ENCODE measurements around the gene ANO9. TPM values are rescaled to one million over a fixed set of nuclear protein-coding genes. Genes with fewer than 3 reads are reported as not detected.
"Not testable (repeated sequence)": the region's sequence is repeated elsewhere in the genome, so short reads cannot be mapped to it uniquely, and the experiment has no call there.

The ANO9 gene
- total and polyA plus RNA-seq, 5 donors = 0.14 to 0.46 (median 0.20) TPM

- intact Hi-C loops (cut with DNase I); H3K4me3 ChIP-seq (ENCODE audit: low read length); H3K27ac ChIP-seq (ENCODE audit: low read length); ATAC-seq; H3K9me3 ChIP-seq (ENCODE audit: control insufficient read depth, low read length); H3K27me3 ChIP-seq (ENCODE audit: control insufficient read depth, insufficient read depth); H3K4me1 ChIP-seq (ENCODE audit: control insufficient read depth, insufficient read depth, low read length): not testable (repeated sequence)
- WGBS = 76% methylated on average over 17 of the region's 17 CpGs
- DNase-seq = peak in 1 of 3 donors; percentile 29
Measured at GRCh38 chr11:389369-389768, 52.4 kb downstream of the ANO9 start.

DNA sequence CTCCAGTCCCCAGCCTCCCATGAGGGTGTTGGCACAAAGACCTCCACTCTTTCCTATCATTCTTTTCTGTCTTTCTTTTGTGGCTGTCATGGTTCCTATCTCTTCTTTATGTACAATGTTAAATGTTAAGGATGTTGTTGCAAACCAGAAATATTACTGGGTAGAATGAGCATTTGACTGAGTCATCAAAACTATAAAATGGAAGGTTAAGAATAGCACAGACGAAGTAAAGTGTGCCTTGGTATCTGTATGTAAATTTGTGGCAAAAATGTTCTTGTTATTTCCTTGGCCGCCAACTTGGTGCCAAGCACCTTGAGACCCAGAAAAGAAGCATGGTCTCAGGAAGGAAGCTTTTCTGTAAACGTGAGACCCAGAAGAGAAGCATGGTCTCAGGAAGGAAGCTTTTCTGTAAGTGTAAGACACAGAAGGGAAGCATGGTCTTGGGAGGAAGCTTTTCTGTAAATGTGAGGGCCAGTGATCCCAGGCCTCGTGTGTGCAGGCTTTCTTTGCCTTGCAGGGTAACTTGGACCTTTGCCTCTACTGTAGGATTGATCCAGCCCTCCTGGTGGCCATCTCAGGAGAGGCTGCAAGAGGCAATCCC is 54.5 kb downstream of the ANO9 start:
- intact Hi-C loops (cut with DNase I) = no loop called here
- no peak overlapping the region for H3K27ac ChIP-seq (ENCODE audit: low read length)
- H3K9me3 ChIP-seq (ENCODE audit: control insufficient read depth, low read length) = no peaks in the 10 kb centered on the region
- ATAC-seq = no peak
- 56% methylated on average over 4 of the region's 4 CpGs for WGBS
- DNase-seq = no peak
- H3K4me3 ChIP-seq (ENCODE audit: low read length) = no peak overlapping the region
- no peaks in the 10 kb centered on the region for H3K27me3 ChIP-seq (ENCODE audit: control insufficient read depth, insufficient read depth)
- no peaks in the 10 kb centered on the region for H3K4me1 ChIP-seq (ENCODE audit: control insufficient read depth, insufficient read depth, low read length)

GRCh38 chr11:386483-386882 is 55.3 kb downstream of the ANO9 start:
- Histone ChIP-seq H3K9me3 (ENCODE audit: control insufficient read depth, low read length) (no peaks in the 10 kb centered on the region), H3K4me1 (ENCODE audit: control insufficient read depth, insufficient read depth, low read length) (no peaks in the 10 kb centered on the region), H3K27me3 (ENCODE audit: control insufficient read depth, insufficient read depth) (no peaks in the 10 kb centered on the region), H3K27ac (ENCODE audit: low read length) (no peak overlapping the region), H3K4me3 (ENCODE audit: low read length) (no peak overlapping the region)
- DNase-seq (peak in 1 of 3 donors; percentile 26), ATAC-seq (no peak)
- intact Hi-C loops (cut with DNase I) = no loop called here
- 89% methylated on average over 6 of the region's 6 CpGs for WGBS

GRCh38 chr11:385594-386351 is 56.0 kb downstream of the ANO9 start:
- no peaks in the 10 kb centered on the region for H3K9me3 ChIP-seq (ENCODE audit: control insufficient read depth, low read length)
- H3K4me1 ChIP-seq (ENCODE audit: control insufficient read depth, insufficient read depth, low read length) = no peaks in the 10 kb centered on the region
- no peaks in the 10 kb centered on the region for H3K27me3 ChIP-seq (ENCODE audit: control insufficient read depth, insufficient read depth)
- no peak overlapping the region for H3K27ac ChIP-seq (ENCODE audit: low read length)
- DNase-seq (peak in 1 of 3 donors; percentile 8), ATAC-seq (no peak)
- intact Hi-C loops (cut with DNase I) = no loop called here
- no peak overlapping the region for H3K4me3 ChIP-seq (ENCODE audit: low read length)
- WGBS = 93% methylated on average over 18 of the region's 19 CpGs

- H3K27me3 ChIP-seq (ENCODE audit: control insufficient read depth, insufficient read depth) = no peaks in the 10 kb centered on the region
- no peaks in the 10 kb centered on the region for H3K9me3 ChIP-seq (ENCODE audit: control insufficient read depth, low read length)
- intact Hi-C loops (cut with DNase I) = no loop called here
- H3K4me3 ChIP-seq (ENCODE audit: low read length) = no peak overlapping the region
- H3K4me1 ChIP-seq (ENCODE audit: control insufficient read depth, insufficient read depth, low read length) = no peaks in the 10 kb centered on the region
- peak; percentile 4 to 50 (median 34) for DNase-seq
- no peak for ATAC-seq
- WGBS = 90% methylated on average over 16 of the region's 16 CpGs
- H3K27ac ChIP-seq (ENCODE audit: low read length) = no peak overlapping the region
Measured at GRCh38 chr11:384511-384910, 57.3 kb downstream of the ANO9 start.

DNA sequence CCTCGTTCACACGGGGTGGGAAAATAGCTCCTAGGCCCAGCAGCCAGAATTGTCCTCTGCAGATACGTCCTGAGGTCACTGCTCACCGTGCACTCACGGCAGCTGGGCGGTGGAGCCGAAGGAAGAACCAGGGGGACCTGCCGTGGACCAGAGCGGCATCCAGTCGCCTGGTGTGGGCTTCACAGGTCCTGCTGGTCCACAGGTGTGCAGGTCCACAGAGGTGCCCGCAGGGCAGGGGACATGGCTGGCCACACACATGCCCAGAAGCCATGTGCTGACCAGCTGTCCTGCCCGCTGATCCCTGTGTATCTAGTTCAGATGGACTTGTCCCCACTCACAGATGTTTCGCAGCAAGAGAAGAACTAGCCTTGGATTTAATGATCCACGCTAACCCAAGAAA is 58.4 kb downstream of the ANO9 start:
- peak in 2 of 3 donors; percentile 1 to 13 for DNase-seq
- no peaks in the 10 kb centered on the region for H3K27me3 ChIP-seq (ENCODE audit: control insufficient read depth, insufficient read depth)
- 88% methylated on average over 14 of the region's 14 CpGs for WGBS
- intact Hi-C loops (cut with DNase I) = no loop called here
- ATAC-seq = no peak
- no peaks in the 10 kb centered on the region for H3K4me1 ChIP-seq (ENCODE audit: control insufficient read depth, insufficient read depth, low read length)
- no peaks in the 10 kb centered on the region for H3K9me3 ChIP-seq (ENCODE audit: control insufficient read depth, low read length)
- H3K27ac ChIP-seq (ENCODE audit: low read length) = no peak overlapping the region
- H3K4me3 ChIP-seq (ENCODE audit: low read length) = no peak overlapping the region

GRCh38 chr11:382081-382629 is 59.7 kb downstream of the ANO9 start:
- Histone ChIP-seq H3K4me3 (ENCODE audit: low read length) (no peak overlapping the region), H3K4me1 (ENCODE audit: control insufficient read depth, insufficient read depth, low read length) (no peaks in the 10 kb centered on the region), H3K27ac (ENCODE audit: low read length) (no peak overlapping the region), H3K9me3 (ENCODE audit: control insufficient read depth, low read length) (no peaks in the 10 kb centered on the region), H3K27me3 (ENCODE audit: control insufficient read depth, insufficient read depth) (no peaks in the 10 kb centered on the region)
- ATAC-seq (no peak), DNase-seq (peak in 2 of 3 donors; percentile 24 to 37)
- intact Hi-C loops (cut with DNase I) = no loop called here
- WGBS = 63% methylated on average over 11 of the region's 11 CpGs

- peak in 2 of 3 donors; percentile 46 to 48 for DNase-seq
Measured at GRCh38 chr11:381501-382072, 60.2 kb downstream of the ANO9 start.

GRCh38 chr11:380996-381395 is 60.8 kb downstream of the ANO9 start:
- DNase-seq (peak in 2 of 3 donors; percentile 35 to 41), ATAC-seq (no peak)
- 85% methylated on average over 14 of the region's 14 CpGs for WGBS
- no peak overlapping the region for H3K4me3 ChIP-seq (ENCODE audit: low read length)
- no peaks in the 10 kb centered on the region for H3K27me3 ChIP-seq (ENCODE audit: control insufficient read depth, insufficient read depth)
- no peaks in the 10 kb centered on the region for H3K4me1 ChIP-seq (ENCODE audit: control insufficient read depth, insufficient read depth, low read length)
- no peaks in the 10 kb centered on the region for H3K9me3 ChIP-seq (ENCODE audit: control insufficient read depth, low read length)
- H3K27ac ChIP-seq (ENCODE audit: low read length) = no peak overlapping the region
- intact Hi-C loops (cut with DNase I) = no loop called here

More at GRCh38 chr11:381501-382072, 60.2 kb downstream of the ANO9 start:
- Histone ChIP-seq H3K9me3 (ENCODE audit: control insufficient read depth, low read length) (no peaks in the 10 kb centered on the region), H3K4me1 (ENCODE audit: control insufficient read depth, insufficient read depth, low read length) (no peaks in the 10 kb centered on the region), H3K4me3 (ENCODE audit: low read length) (no peak overlapping the region), H3K27me3 (ENCODE audit: control insufficient read depth, insufficient read depth) (no peaks in the 10 kb centered on the region), H3K27ac (ENCODE audit: low read length) (no peak overlapping the region)
- WGBS = 75% methylated on average over 30 of the region's 35 CpGs
- intact Hi-C loops (cut with DNase I) = no loop called here
- no peak for ATAC-seq

DNA sequence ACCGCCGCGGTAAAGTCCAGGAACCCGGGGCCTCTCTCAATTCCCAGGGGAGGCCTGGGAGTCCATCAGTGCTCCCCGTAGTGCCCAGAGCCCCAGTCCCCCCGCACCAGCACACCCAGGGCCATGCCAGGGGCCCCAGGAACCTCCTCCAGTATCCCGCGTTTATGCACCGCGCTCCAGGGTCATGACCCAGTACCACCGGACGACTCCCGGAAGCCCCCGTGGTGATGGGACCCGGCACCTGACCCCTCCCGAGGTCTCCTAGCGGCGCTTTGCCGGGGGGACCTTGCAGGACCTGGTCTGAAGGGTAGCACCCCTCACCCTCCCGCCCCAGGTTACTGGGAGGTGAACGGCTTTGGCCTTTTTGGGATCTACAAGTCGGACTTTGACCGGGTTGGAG is 61.3 kb downstream of the ANO9 start:
- intact Hi-C loops (cut with DNase I) = no loop called here
- Histone ChIP-seq H3K9me3 (ENCODE audit: control insufficient read depth, low read length) (no peaks in the 10 kb centered on the region), H3K27ac (ENCODE audit: low read length) (no peak overlapping the region), H3K4me1 (ENCODE audit: control insufficient read depth, insufficient read depth, low read length) (no peaks in the 10 kb centered on the region), H3K4me3 (ENCODE audit: low read length) (no peak overlapping the region), H3K27me3 (ENCODE audit: control insufficient read depth, insufficient read depth) (no peaks in the 10 kb centered on the region)
- ATAC-seq (no peak), DNase-seq (peak in 2 of 3 donors; percentile 50 to 59)
- 93% methylated on average over 23 of the region's 23 CpGs for WGBS

DNA sequence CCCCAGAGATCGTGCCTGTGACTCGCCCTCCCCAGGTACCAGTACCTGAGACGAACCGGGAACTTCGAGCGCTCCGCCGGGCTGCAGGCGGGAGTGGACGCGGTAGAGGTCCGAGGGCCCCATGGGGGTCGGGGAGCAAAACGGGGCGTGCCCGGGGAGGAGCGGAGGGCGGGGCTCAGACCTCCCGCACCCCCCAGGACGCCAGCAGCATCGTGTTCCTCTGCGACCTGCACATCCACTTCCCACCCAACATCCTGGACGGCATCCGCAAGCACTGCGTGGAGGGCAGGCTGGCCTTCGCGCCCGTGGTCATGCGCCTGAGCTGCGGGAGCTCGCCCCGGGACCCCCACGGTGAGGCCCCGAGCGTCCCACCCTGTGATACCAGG is 61.7 kb downstream of the ANO9 start:
- no peaks in the 10 kb centered on the region for H3K4me1 ChIP-seq (ENCODE audit: control insufficient read depth, insufficient read depth, low read length)
- H3K4me3 ChIP-seq (ENCODE audit: low read length) = no peak overlapping the region
- intact Hi-C loops (cut with DNase I) = no loop called here
- WGBS = 94% methylated on average over 35 of the region's 35 CpGs
- no peaks in the 10 kb centered on the region for H3K27me3 ChIP-seq (ENCODE audit: control insufficient read depth, insufficient read depth)
- H3K9me3 ChIP-seq (ENCODE audit: control insufficient read depth, low read length) = no peaks in the 10 kb centered on the region
- DNase-seq = peak in 2 of 3 donors; percentile 46 to 64
- ATAC-seq = no peak
- no peak overlapping the region for H3K27ac ChIP-seq (ENCODE audit: low read length)
